ENCODE results near the gene ALDOB. TPM values are rescaled to one million over a fixed set of nuclear protein-coding genes. Genes with fewer than 3 reads are reported as not detected.

The ALDOB gene
- total RNA-seq, 1 experiment from 2014 or later = 1.2 TPM

GRCh38 chr9:101467690-101468089, 32.1 kb upstream of the ALDOB start (continued):
- no peak for TF ChIP-seq YY1 (IDR thresholded peaks at IDR 0.05; ENCODE audit: extremely low read depth, insufficient replicate concordance, low read depth, low read length)
- no peak for TF ChIP-seq EZH2phosphoT487 (IDR thresholded peaks at IDR 0.05; ENCODE audit: borderline replicate concordance)
- TF ChIP-seq TCF7L2 (IDR thresholded peaks at IDR 0.05; ENCODE audit: borderline replicate concordance, extremely low read depth, insufficient read depth, insufficient read length) = no peak
- no peak for TF ChIP-seq MAX (IDR thresholded peaks at IDR 0.05)

DNA sequence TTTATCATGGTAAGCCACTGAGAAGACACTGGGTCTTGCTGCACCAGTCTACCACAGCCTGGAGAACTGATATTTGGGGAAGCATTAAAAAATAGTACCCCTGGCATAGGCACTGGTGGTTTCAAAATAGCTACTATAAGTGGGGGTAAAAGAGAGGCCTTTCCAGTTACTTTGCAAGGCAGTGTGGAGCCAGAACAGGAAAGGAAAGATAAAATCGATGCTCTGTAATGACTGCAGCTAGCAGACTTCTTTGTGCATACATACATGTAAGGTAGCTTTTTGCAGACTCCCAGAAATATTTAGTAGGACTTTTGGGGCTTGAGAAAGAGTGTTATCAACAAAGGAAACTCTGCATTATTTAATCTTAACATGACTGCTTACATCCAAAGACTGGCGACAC, 31.3 kb upstream of the ALDOB start:
- H2AFZ ChIP-seq (ENCODE audit: low read depth, low read length, poor library complexity, severe bottlenecking) = no peak overlapping the region
- H3K4me1 ChIP-seq (ENCODE audit: control insufficient read depth in 1 of 2, insufficient read depth in 2 of 2, low read length in 2 of 2) = peaks cover 16 to 26% of the 10 kb centered on the region in 2 experiments; a peak in 3 of 4 replicates
- H3K36me3 ChIP-seq (ENCODE audit: control insufficient read depth in 1 of 2, insufficient read depth in 2 of 2, low read length in 2 of 2) = no peaks in the 10 kb centered on the region
- RAD21 ChIA-PET (ENCODE audit: low non-redundant PET in 1 of 2, low total read pairs in 2 of 2, uncharacterized antibody in 2 of 2, unreplicated experiment in 2 of 2) = no interaction called here
- H3K9ac ChIP-seq (ENCODE audit: low read length) = no peak overlapping the region
- no peaks in the 10 kb centered on the region for H3K79me2 ChIP-seq (ENCODE audit: insufficient read depth, low read length)
- H3K9me2 ChIP-seq (ENCODE audit: insufficient read depth) = no peaks in the 10 kb centered on the region
- no TSS peak for BruUV-seq (replicated peaks)
- H3K27ac ChIP-seq (ENCODE audit: low read depth, low read length) = no peak overlapping the region
- H3K27me3 ChIP-seq (ENCODE audit: insufficient read depth, low read length) = no peaks in the 10 kb centered on the region
- H3K4me2 ChIP-seq (ENCODE audit: low read length) = no peak overlapping the region
- ATAC-seq = no peak
- POLR2A ChIA-PET = interaction anchor here (1.3 kb wide), 1 partner anchor 20 kb away, joined by 4 read pairs; a partner anchor contains a TSS
- intact Hi-C loops (cut with micrococcal nuclease) = no loop called here
- H3K9me3 ChIP-seq (ENCODE audit: control insufficient read depth in 1 of 2, insufficient read depth in 1 of 2, low read depth in 1 of 2, low read length in 2 of 2) = no peaks in the 10 kb centered on the region
- no peak for TF ChIP-seq SP1 (IDR thresholded peaks at IDR 0.05; ENCODE audit: low read depth)
- TF ChIP-seq RAD21 (IDR thresholded peaks at IDR 0.05; ENCODE audit: low read depth) = no peak
- no peak for TF ChIP-seq FOSL1 (IDR thresholded peaks at IDR 0.05; ENCODE audit: low read depth)
- TF ChIP-seq EGR1 (IDR thresholded peaks at IDR 0.05; ENCODE audit: low read depth) = no peak
- no peak for TF ChIP-seq POLR2A (IDR thresholded peaks at IDR 0.05; ENCODE audit: borderline replicate concordance, extremely low read depth, insufficient read depth, insufficient read length)
- CTCF ChIA-PET = interaction anchor here (1.4 to 3.7 kb wide), 2 partner anchors 8 to 63 kb away, joined by 5 to 18 read pairs; no protein-coding TSS in a partner anchor
- H4K20me1 ChIP-seq (ENCODE audit: insufficient read depth) = no peaks in the 10 kb centered on the region
- no peak overlapping the region for H3K4me3 ChIP-seq (replicated peaks in 1 of 2; ENCODE audit: low read depth in 1 of 2, low read length in 2 of 2)
- no peak for DNase-seq (ENCODE audit: low read depth, low spot score)
